NCI-H460 (cell line): ENCODE data around the gene C2CD3. TPM values are rescaled to one million over a fixed set of nuclear protein-coding genes. Genes with fewer than 3 reads are reported as not detected.
"Not testable (repeated sequence)": the region's sequence is repeated elsewhere in the genome, so short reads cannot be mapped to it uniquely, and the experiment has no call there.

ENCODE experiments used
- DNase-seq: peaks from one replicate; pipeline ENCODE4 v3.0.0-alpha.2; 2016; ENCODE audit warnings: low read depth; ENCODE audit errors: extremely low read depth
- total RNA-seq: library from RNA; depleted of rRNA; stranded (reverse); fragments of >200 nt; shearing (Covaris generic); gene quantifications from 2 replicates; pipeline ENCODE4 v1.2.3, GENCODE V29; 2014

The C2CD3 gene
- total RNA-seq, 1 experiment from 2014 or later = 9.2 TPM

GRCh38 chr11:74162681-74163467, 7.9 kb downstream of the C2CD3 start:
- DNase-seq = no peak

- no peak for DNase-seq
These were observed 11.2 kb downstream of the C2CD3 start for GRCh38 chr11:74159642-74160041.

GRCh38 chr11:74157169-74157568, 13.6 kb downstream of the C2CD3 start:
- DNase-seq = no peak

- no peak for DNase-seq
These were observed 16.1 kb downstream of the C2CD3 start for GRCh38 chr11:74154620-74155281.

- no peak for DNase-seq
These were observed 17.6 kb downstream of the C2CD3 start for GRCh38 chr11:74153224-74153623.

GRCh38 chr11:74147199-74147929, 23.4 kb downstream of the C2CD3 start:
- no peak for DNase-seq

GRCh38 chr11:74144592-74144991, 26.2 kb downstream of the C2CD3 start:
- DNase-seq = no peak

- no peak for DNase-seq
These were observed 28.2 kb downstream of the C2CD3 start for GRCh38 chr11:74142624-74143023.

GRCh38 chr11:74141908-74142307, 28.9 kb downstream of the C2CD3 start:
- no peak for DNase-seq

- peak; percentile 11 for DNase-seq
These were observed 29.5 kb downstream of the C2CD3 start for GRCh38 chr11:74141241-74141695.

- DNase-seq = not testable (repeated sequence)
These were observed 30.8 kb downstream of the C2CD3 start for GRCh38 chr11:74139919-74140431.

GRCh38 chr11:74139151-74139918, 31.5 kb downstream of the C2CD3 start:
- DNase-seq = no peak

- DNase-seq = peak; percentile 71
These were observed 32.2 kb downstream of the C2CD3 start for GRCh38 chr11:74138572-74138971.

GRCh38 chr11:74138021-74138420, 32.8 kb downstream of the C2CD3 start:
- DNase-seq = no peak

- DNase-seq = no peak
These were observed 35.5 kb downstream of the C2CD3 start for GRCh38 chr11:74135127-74135840.

- DNase-seq = no peak
These were observed 36.1 kb downstream of the C2CD3 start for GRCh38 chr11:74134661-74135060.

- no peak for DNase-seq
These were observed 37.4 kb downstream of the C2CD3 start for GRCh38 chr11:74133436-74133835.

GRCh38 chr11:74132833-74133232, 38.0 kb downstream of the C2CD3 start:
- DNase-seq = no peak

GRCh38 chr11:74129121-74129520, 41.7 kb downstream of the C2CD3 start:
- DNase-seq = not testable (repeated sequence)

GRCh38 chr11:74123008-74123448, 47.8 kb downstream of the C2CD3 start:
- DNase-seq = no peak
